Activated T-cell treated with anti-CD3 and anti-CD28 coated beads, Interleukin-2, amount 50 U/mL, for 48 hours (primary cell): ENCODE results near the gene MYO5A.

ENCODE experiments used
- DNase-seq, 2 experiments: peaks; one replicate each; pipeline ENCODE4 v3.0.0-alpha.2; 2020

Gene MYO5A

GRCh38 chr15:52280326-52281084 lies 248.2 kb downstream of the MYO5A start:
- no peak for DNase-seq

GRCh38 chr15:52278636-52279367 lies 249.9 kb downstream of the MYO5A start:
- no peak for DNase-seq

DNA sequence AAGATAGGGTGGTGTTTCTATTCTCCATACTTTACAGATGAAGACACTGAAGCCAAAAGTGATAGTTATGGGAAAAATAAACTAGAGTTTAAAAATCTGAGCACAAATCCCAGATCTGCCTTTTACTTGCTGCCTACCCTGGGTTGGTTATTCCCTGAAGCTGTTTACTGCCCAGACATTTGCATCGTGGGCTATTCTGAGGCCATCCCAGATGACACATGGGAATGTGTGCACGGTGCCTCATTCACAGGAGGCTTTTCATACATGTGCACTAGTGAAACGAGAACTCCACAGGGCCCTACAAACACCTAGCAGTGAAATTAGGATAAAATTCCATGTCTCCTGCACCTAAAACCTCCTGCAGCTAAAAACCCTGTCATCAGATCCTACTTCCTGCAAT lies 250.5 kb downstream of the MYO5A start:
- no peak for DNase-seq

DNA sequence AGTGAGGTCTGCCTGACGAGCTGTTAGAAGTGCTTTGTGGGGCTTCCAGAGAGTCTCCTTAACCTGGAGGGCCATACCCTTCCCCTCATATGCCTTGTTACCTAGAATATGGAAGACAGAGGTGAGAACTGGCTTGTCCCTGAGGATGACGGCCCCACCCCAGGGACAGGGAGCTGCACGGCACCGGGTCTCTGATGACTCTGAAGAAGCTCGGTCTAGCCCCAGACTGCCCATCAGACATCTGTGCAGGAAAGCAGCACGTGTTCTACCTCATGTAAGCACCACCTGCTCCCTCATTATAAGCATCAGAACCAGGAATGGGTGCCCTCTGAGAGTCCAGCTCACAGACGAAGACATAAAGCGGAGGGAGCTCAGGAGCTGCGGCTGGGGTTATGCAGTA lies 251.1 kb downstream of the MYO5A start:
- DNase-seq: no peak

DNA sequence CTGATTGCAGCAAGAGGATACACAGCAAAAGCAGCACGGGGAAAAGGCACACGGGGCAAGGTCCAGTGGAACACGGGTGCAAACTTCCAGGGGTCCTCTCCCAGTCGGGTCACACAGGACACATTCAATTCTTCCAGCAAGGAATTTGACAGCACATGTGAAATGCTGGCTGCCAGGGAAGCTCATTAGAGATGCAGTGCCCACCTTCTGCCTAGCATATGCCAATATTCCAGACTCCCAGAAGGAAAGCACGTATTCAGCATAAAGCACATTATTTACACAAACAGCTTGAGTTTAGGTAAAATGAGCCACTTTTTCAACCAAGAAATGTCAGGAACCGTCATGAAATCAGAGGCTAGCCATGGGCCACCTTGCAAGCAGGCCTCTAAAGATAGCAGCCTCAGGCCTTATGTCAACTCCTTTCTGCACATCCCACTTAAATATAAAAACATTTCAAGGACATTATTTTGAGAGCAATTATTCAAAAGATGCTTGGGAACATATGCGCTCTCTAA lies 252.4 kb downstream of the MYO5A start:
- DNase-seq: no peak

DNA sequence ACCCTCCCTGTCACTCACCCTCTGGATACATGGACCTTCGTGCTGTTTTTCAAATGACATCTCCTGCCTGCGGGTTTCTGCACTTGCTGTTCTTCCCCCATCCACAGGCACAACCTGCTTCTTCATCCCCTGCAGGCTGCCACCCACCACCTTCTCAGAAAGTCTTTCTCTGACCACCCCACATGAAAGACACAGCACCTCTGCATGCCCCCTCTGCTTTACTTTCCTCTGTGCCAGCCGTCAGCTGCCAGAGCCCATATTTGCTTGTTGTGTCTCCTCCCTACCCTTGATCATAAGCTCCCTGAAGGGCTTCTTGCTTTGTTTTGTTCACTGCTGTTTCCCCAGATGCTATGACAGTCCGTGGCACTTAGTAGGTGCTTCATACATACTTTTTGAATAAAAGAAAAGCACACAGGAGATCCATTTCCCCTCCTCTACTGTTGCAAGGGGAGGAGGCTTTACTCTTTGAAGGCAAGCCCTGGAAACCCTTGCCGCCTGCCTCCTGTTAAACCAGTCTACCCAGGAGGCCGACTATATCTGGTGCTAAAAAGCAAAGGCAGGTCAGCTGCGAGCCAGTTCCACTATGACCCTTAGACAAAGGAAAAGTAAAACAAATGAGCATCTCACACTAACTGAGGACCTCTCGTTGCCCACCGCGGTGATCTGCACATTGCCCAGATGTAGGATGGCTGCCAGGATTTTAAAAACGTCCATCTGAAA lies 265.0 kb downstream of the MYO5A start:
- no peak for DNase-seq

DNA sequence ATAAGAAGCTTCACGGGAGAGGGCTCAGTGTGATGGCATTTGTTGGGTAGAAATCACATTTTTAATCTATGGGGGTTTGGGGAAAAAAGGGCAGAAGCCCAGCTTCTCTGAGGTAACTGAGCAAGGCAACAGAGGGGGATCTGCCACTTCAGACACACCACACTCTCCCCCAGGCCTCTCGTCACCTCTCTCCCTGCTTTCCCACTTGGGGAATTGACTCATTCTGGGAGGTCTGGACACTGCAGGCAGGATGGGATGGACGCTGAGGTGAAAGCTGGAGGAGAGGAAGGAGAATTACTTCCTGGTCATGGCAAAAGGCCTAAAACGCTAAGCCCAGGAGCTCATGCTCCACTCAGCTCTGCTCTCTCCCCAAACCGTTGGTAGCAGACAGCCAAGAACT lies 266.3 kb downstream of the MYO5A start:
- peak; percentile 33 to 35 for DNase-seq

DNA sequence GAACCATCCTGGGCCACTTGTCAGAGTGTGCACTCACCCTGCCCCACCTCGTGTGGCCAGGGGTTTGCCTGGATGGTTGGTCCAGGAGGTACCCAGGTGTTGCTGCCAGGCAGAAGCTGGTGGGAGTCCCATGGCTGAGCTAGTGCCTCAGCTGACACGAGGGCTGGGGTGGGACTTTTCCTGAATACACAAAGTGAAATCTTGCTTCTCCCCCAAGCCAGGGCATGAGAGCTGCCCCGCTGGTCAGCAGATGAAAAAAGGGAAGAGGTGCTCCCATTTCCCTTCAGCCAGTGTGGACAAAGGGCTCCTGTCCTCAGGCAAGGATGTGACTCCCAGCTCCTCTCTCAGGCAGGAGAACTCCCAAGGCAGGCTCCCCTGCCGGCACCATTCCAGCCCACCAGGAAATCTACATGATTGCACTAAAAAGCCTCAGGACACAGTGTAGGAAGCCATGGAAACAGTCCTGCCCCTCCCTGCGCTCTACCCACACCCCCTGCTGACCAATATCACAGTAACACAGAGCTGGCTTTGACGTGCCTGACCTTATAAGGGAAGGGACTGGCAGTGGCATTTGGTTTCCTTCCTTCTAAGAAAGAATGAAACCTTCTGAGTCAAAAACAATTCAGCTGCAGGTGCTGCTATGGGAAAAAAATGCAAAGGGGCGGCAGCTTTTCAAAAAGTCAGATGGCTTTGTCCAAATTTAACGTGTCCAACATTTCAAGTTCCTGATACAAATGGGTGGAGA lies 267.0 kb downstream of the MYO5A start:
- DNase-seq: peak; percentile 75 to 78

- no peak for DNase-seq
Measured at GRCh38 chr15:52261026-52261425, 267.7 kb downstream of the MYO5A start.

DNA sequence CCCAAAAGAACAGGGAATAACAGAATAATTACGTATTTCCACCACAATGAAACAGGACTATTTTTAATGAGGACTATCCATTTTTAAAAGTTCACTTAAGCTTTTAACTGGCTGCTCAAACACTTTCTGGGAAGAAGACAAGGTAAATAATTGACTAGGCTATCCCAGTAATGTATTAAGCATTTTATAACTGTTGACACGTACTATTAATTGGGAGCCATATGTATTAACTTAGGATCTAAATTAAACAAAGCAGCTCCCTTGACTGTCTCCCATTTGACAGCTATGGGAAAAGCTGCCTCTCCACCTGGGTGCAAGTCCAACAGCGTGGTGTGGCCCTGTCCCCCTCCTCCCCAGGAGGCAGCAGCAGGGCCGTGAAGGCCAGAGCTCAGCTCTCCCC lies 269.2 kb downstream of the MYO5A start:
- DNase-seq: no peak

DNA sequence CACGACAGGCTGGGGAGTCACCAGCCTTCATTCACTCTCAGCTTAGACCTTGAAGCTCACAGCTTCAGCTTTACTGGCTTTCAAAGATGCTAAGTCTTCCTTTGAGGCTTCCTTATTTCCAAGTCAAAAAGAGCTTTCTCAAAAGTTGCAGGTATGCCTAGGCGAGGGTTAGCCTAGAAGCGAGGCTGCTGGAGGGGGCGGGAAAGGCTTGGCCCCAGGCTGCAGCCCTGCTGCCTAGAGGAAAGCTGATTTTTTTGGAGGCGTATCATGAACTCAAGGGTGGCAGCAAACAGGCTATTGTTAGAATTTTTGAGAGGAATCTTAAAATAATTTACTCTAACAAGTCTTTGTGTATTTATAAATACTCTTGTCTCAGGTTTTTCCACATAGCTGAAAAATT lies 270.2 kb downstream of the MYO5A start:
- DNase-seq: no peak

DNA sequence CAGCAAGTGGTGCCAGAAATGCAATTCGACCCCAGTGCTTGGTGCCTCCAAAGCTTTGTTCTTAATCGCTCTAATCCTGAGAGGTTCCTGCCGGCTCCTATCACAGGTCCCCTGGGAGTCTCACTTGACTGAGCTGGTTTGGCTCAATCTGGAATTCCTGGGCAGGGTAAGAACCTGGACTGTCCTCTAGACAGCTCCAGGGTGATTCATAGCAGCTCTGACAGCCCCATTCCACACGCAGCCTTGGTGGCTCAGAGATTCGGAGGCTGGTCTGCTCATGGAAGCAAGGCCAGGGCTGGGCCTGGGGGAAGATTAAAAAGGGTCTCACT lies 271.0 kb downstream of the MYO5A start:
- DNase-seq: no peak
